Liver (tissue), 3 donors: ENCODE data around the gene CCDC186.

Source experiments
- CTCF ChIP-seq: fragments of 150-350 bp; IDR thresholded peaks from 2 replicates; pipeline ENCODE4 v1.5.1; 2017; ENCODE audit warnings: improper control_type of control experiment, low read depth, low read length; ENCODE audit not compliant: missing input control
- EGR1 ChIP-seq, 2 donors: IDR thresholded peaks; 2 replicates each; pipeline ENCODE4 v1.6.1; 2016 to 2018; ENCODE audit warnings: antibody characterized with exemption in 2 of 2, low read depth in 2 of 2
- JUND ChIP-seq, 2 donors: IDR thresholded peaks; 2 replicates each; pipeline ENCODE4 v1.6.1; 2016; ENCODE audit warnings: antibody characterized with exemption in 2 of 2
- donor health status: healthy.
- donor health status: healthy.

DNA sequence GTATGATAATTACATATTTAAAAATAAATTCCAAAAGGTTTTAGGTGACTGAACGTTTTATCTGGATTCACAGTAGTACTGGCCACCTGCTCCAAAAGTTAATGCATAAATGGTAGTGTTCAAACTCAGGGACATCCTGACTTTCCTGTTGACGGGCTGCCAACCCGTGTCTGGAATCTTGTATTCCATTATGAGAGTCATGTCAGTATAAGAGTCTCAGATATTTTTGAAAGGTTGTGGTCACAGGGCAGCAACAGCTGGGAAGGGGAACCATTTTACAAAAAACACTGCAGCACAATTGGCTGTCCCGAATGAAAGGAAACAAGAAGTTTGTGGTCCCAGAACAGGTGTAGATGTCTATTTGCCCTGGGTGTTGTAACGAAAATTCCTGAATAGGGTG is 8.0 kb upstream of the CCDC186 start:
- TF ChIP-seq EGR1 (IDR thresholded peaks at IDR 0.05; ENCODE audit: low read depth in 2 of 2) (no peak), CTCF (no peak), JUND (IDR thresholded peaks at IDR 0.05) (no peak)
